ENCODE measurements around the gene KIF15.

The KIF15 gene

DNA sequence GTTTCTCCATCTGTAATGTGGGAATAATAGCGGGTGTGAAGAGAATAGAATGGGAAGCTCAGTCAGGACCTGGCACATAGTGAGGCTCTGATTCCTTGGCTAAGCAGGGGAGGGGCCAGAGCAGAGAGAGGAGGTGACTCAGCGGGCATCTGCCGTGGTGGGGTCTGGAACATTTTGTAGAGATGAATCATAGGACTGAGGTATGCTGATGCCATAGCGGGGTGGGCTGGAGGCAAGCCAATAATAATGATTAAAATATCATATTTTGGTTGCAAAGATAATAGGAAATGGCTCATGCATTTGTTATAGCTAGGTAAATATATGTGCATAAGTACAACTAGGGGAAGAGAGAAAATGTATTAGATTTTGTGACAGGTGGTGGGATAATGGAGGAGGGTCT, 124.0 kb downstream of the KIF15 start:
- no peak for DNase-seq

GRCh38 chr3:44886561-44886960, 125.0 kb downstream of the KIF15 start:
- no peak for DNase-seq

DNA sequence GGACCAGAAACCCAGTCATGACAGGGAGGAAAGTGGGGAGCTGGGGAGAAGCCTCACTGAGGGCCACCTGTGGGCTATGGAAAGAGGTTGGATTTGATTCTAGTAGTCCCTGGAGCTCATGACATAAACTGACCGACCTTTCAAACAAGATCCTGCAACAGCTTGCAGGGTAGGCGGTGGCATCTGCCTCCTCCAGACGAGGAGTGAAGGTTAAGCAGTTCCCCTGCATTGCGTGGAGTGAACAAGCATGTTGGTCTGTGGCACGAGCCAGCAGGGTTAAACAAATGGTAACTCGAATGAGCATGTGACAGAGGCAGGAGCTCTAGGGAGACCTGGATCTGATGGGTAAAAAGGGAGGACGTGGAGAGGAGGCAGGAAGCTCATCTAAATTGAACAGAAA, 125.5 kb downstream of the KIF15 start:
- DNase-seq: no peak

GRCh38 chr3:44890258-44890657, 128.7 kb downstream of the KIF15 start:
- DNase-seq: no peak

DNA sequence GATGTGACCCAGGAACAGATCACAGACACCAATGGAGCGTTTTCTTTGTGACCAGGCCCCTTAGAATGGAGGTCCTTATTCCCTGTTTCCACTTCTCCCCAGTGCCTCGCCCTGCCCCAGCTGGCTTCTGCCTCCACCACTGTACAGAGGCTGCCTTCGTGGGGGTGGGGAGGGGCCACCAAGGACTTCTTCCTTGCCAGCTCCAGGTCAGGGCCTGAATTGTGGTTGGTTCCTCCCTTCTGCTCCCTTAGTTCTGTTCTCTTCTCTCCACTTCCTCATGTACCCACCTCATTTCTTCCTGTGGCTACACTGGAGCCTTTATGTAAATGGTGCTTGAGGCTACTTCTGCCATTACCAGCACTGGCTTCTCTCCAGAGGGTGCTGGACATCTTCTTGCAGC, 129.3 kb downstream of the KIF15 start:
- DNase-seq: no peak

GRCh38 chr3:44892689-44893088, 131.1 kb downstream of the KIF15 start:
- no peak for DNase-seq

DNA sequence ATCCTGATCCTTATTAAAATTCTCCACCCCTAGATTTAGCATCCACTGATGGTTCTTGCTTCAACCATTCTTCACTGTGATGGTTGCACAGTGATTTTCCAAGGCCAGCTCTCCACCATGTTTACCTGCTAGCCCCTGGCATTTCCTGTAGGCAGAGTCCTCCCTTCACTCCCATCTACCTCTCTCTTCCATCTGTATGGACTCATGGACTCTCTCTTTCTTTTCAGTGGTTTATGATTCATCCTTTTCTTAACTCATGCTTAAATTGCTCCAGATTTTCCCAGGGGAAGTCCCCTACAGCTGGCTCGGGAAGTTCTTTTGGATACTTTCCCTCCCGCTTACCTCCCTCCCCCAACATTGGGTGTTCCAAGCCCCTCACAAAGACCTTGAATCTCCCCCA, 131.5 kb downstream of the KIF15 start:
- DNase-seq: no peak

GRCh38 chr3:44894485-44894884, 132.9 kb downstream of the KIF15 start:
- no peak for DNase-seq

DNA sequence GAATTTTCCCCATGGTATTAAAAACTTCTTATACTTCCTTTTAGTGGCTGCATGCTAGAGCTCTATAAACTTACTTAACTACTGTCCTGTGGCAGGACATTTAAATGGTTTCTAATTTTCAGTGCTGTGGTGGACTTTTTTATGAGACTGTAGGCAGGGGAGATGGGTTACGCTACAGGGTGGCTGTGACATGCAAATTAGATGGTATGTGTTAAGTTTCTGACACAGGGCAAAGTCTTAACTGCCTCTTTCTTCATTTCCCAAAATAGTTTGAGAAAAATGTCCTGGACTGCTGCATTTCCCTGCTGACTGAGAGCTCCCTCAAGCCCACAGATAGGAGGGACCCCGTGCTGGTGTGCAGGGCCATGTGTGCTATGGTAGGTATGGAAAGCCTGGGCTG, 134.8 kb downstream of the KIF15 start:
- DNase-seq: no peak

GRCh38 chr3:44899683-44900367, 138.2 kb downstream of the KIF15 start:
- no peak for DNase-seq

- no peak for DNase-seq
These were observed 141.0 kb downstream of the KIF15 start for GRCh38 chr3:44902628-44903027.
